HG03520 (cell line): ENCODE data around the gene DLGAP4.

Experiments
- ATAC-seq: cut with Tn5 transposase; IDR thresholded peaks from one replicate; pipeline ENCODE4 v1.9.1; 2021; ENCODE audit warnings: mild to moderate bottlenecking, moderate library complexity; ENCODE audit not compliant: unreplicated experiment

DLGAP4 gene

GRCh38 chr20:36399147-36399968 lies 93.2 kb downstream of the DLGAP4 start:
- no peak for ATAC-seq

DNA sequence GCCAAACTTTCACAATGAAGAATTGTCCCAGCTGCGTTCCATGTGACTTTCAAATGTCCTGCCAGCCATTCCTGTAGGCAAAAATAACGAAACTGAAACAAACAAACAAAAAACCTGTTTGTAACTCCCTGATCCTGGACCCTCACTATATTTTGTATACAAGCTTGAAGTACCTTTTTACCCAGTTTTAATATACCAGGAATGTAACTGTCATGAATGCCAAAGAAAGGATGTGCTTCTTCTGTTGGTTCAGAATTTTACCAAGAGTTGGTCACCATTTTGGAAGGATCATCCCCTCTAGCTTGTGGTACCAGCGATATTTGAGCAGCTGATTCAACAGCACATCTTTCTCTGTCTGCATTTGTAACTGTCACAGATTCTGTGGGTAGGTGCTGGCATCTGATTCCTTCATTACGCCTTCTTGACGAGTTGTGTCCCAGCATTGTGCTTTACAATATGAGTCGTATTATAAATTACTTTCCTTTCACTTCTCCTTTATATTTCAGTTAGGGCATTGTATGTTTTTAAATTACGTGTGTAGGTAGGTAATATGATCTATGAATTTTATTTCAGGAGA lies 93.9 kb downstream of the DLGAP4 start:
- ATAC-seq: no peak

- no peak for ATAC-seq
Observed at GRCh38 chr20:36400909-36401735, 95.0 kb downstream of the DLGAP4 start.

- no peak for ATAC-seq
Observed at GRCh38 chr20:36402708-36403107, 96.6 kb downstream of the DLGAP4 start.

DNA sequence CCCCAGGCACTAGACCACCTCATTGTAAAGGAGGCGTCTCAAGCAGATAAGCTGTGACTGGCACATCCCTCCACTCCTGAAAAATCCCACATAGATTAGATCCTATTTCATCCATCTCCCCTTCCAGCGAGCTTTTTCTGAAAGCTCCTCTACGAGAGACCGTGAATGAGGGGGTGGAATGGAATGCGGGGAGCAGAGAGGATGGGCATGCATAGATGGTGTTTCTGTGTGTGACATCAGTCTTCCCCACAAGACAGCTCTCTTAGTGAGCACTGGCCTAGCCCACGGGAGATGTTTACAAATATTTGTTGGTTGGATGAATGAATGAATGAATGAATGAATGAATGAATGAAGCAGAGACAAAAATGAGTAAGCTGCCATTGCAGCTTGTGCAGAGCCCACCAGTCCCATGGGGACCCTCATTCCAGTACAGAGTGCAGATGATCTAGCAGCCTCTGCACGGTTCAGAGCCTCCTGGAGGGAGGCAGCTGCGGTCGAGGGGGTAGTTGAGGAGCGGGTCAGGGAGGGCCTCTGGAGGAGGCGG lies 98.4 kb downstream of the DLGAP4 start:
- no peak for ATAC-seq

GRCh38 chr20:36405255-36405654 lies 99.1 kb downstream of the DLGAP4 start:
- ATAC-seq: no peak

GRCh38 chr20:36407199-36407733 lies 101.1 kb downstream of the DLGAP4 start:
- no peak for ATAC-seq

- ATAC-seq: no peak
Observed at GRCh38 chr20:36408219-36408618, 102.1 kb downstream of the DLGAP4 start.

DNA sequence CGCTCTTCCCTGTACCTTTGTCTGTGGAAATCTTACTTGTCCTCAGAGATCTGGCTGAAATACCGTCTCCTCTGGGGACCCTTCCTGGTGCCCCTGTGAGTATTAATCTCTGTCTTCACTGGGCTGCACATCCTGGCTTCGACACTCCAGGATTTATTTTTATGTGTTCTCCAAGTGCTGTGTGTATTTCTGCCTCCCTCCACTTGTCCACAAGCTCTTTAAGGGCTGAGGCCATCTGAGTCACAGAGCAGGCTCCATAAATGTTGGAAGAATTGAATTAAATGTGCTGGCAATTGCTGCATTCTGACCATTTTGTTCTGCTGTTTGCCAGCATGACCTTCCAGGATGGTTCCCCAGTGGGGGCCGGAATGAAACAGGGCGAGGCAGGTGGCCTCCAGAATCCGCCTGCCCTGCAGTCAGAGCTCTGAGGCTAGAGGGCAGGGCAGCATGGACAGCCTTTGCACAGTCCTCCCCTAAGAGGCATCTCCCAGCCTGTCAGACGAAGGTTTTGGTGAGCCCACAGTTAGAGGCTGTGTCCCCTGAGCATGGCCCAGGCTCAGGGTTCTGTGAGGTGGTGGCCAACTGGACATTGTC lies 105.8 kb downstream of the DLGAP4 start:
- ATAC-seq: no peak

GRCh38 chr20:36415475-36416002 lies 109.4 kb downstream of the DLGAP4 start:
- no peak for ATAC-seq

GRCh38 chr20:36418711-36419110 lies 112.6 kb downstream of the DLGAP4 start:
- no peak for ATAC-seq

DNA sequence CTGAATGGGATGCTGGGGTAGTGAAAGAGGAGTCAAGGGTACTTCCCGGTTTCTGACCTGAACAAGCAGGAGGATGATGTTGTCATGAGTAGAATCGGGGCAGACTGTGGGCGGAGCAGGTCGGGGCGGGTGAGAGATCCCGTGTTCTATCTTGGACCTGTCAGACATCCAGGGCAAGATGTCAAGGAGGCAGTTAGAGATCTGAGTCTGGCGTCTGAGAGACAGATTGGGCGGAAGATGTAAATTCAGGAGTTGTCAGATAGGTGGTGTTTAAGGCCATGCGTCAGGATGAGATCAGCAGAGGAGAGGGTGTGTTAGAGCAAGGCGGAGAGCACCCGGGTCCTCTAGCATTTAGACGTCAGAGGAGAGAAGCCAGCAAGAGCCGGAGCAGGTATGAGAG lies 115.5 kb downstream of the DLGAP4 start:
- no peak for ATAC-seq

DNA sequence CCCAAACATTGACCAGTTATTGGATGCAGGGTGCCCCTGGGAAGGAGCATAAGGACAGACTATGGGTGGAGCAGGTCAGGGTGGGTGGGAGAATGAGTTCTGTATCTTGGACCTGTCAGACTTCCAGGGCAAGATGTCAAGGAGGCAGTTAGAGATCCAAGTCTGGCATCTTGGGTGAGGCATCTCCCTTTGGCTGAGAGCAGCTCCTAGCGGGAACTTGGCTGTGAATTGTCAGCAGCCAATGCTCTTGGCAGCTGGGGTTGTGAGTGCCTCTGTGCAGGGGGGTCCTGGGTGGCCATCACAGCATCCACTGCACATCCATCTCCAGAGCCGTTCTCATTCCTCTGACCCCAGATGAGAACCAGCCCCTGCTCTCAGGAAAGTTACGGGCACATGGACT lies 118.2 kb downstream of the DLGAP4 start:
- no peak for ATAC-seq

GRCh38 chr20:36425166-36425565 lies 119.0 kb downstream of the DLGAP4 start:
- ATAC-seq: no peak

DNA sequence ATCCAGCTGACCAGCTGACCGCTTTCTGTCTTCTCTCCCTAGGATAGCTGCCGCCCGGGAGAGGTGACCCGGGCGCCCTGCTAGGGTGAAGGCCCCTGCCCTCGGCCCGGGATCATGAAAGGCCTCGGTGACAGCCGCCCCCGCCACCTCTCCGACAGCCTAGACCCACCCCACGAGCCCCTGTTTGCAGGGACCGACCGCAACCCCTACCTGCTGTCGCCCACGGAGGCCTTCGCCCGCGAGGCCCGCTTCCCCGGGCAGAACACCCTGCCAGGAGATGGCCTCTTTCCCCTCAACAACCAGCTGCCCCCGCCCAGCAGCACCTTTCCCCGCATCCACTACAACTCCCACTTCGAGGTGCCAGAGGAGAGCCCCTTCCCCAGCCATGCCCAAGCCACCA lies 125.5 kb downstream of the DLGAP4 start:
- no peak for ATAC-seq

GRCh38 chr20:36432096-36432495 lies 126.0 kb downstream of the DLGAP4 start:
- ATAC-seq: no peak

GRCh38 chr20:36434383-36434782 lies 128.2 kb downstream of the DLGAP4 start:
- no peak for ATAC-seq

DNA sequence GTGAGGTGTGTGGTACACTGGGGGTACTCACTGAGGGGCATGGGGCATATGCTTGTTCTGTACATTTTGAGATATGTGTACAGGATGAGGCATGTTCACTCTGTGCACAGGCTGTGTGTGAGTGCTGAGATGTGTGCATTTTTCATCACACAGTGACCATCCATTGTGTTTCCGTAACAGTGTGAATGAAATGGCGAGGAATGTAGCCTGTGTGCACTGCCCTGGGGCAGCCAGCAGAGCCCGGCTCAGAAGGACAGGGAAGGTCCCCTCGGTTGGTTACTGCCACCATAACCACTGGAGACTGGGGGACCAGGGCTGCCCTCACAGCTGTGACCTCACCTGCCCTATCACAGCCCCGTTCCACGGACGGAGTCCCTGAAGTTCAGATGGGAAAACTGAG lies 129.0 kb downstream of the DLGAP4 start:
- no peak for ATAC-seq

DNA sequence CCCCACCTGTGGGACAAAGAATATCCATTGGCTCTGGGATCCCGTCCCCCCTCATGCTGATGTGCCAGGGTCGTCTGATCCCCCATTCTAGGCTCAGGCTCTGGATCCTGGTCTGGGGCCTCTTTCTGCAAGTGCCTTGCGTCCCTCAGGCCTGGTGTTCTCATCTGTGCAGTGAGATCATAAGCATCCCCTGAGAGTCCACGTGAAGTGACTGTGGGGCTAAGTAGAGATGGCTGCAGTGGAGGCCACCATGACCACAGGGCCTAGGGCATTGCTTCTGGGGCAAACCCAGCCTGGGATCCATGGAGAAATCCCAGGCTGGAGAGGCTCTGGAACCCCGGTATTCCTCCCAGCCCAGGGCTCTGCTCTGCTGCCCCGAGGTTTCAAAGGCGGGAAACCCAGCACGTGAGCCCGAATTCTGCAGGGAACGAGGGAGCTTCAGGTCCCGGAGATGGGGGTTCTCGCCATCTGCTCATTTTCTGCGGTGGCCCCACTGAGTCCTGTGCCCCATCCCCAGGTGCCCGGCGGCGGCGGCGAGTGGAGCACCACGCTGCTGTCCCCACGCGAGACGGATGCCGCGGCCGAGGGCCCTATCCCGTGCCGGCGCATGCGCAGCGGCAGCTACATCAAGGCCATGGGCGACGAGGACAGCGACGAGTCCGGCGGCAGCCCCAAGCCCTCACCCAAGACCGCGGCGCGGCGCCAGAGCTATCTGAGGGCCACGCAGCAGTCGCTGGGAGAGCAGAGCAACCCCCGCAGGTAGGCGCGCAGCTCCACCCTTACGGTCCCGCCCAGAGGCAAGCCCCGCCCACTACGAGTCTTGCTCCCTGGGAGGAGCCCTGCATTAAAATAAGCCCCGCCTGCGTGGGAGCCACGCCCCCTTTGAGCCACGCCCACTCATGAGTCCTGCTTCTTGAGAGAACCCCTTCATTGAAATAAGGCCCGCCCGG lies 129.7 kb downstream of the DLGAP4 start:
- no peak for ATAC-seq
